Stimulated activated CD4-positive, alpha-beta T cell treated with anti-CD3 and anti-CD28 coated beads, Interleukin-12 subunit alpha, Interleukin-12 subunit beta, amount 100 ng/mL, for 4 hours (primary cell): ENCODE measurements around the gene SEC24B.

ENCODE experiments used
- DNase-seq: peaks from one replicate; pipeline ENCODE4 v3.0.0-alpha.2; 2020

SEC24B gene

GRCh38 chr4:109589119-109589518 is 155.5 kb downstream of the SEC24B start:
- DNase-seq: no peak

- DNase-seq: no peak
Measured at GRCh38 chr4:109589605-109590004, 156.0 kb downstream of the SEC24B start.
